GM12891 (cell line): ENCODE measurements around the gene RGS9.

Source experiments
- DNase-seq: peaks from one replicate; pipeline ENCODE4 v3.0.0; 2011; ENCODE audit warnings: low spot score; ENCODE audit not compliant: insufficient read length
- FAIRE-seq: peaks from 2 replicates; lab custom pipeline; 2011; peaks lifted over from hg19 to GRCh38; lab: Jason Lieb, UNC
- PAX5 ChIP-seq: IDR thresholded peaks from 2 replicates; pipeline ENCODE4 v1.6.1; 2011; ENCODE audit warnings: low read length, moderate library complexity, mild to moderate bottlenecking; ENCODE audit not compliant: insufficient read depth, severe bottlenecking
- POLR2A ChIP-seq: IDR thresholded peaks from 2 replicates; pipeline ENCODE4 v1.6.1; 2011; ENCODE audit warnings: low read depth, low read length, control low read depth
- POLR2AphosphoS5 ChIP-seq: IDR thresholded peaks from 2 replicates; pipeline ENCODE4 v1.6.1; 2011; ENCODE audit warnings: low read depth, low read length, control low read depth
- POU2F2 ChIP-seq: IDR thresholded peaks from 2 replicates; pipeline ENCODE4 v1.6.1; 2011; ENCODE audit warnings: low read depth, mild to moderate bottlenecking, control low read depth, low read length, moderate library complexity
- SPI1 ChIP-seq: IDR thresholded peaks from 2 replicates; pipeline ENCODE4 v1.6.1; 2011; ENCODE audit warnings: low read depth, low read length, control low read depth
- TAF1 ChIP-seq: IDR thresholded peaks from 2 replicates; pipeline ENCODE4 v1.6.1; 2011; ENCODE audit warnings: low read depth, low read length, control low read depth

Gene RGS9

GRCh38 chr17:65147955-65148354 lies 10.8 kb downstream of the RGS9 start:
- no peak for FAIRE-seq
- no peak for DNase-seq
- no peak for TF ChIP-seq POU2F2
- no peak for TF ChIP-seq POLR2A
- TF ChIP-seq POLR2AphosphoS5, result no peak
- no peak for TF ChIP-seq SPI1
- TF ChIP-seq TAF1, result no peak
- no peak for TF ChIP-seq PAX5

GRCh38 chr17:65154770-65155589 lies 17.8 kb downstream of the RGS9 start:
- no peak for DNase-seq
- no peak for TF ChIP-seq SPI1
- FAIRE-seq, result no peak

- TF ChIP-seq SPI1 (peak; percentile 75), POLR2AphosphoS5 (no peak)
Observed at GRCh38 chr17:65155622-65156021, 18.5 kb downstream of the RGS9 start.

GRCh38 chr17:65156185-65156834 lies 19.1 kb downstream of the RGS9 start:
- FAIRE-seq, result no peak
- TF ChIP-seq SPI1, result no peak
- TF ChIP-seq PAX5, result no peak
- no peak for TF ChIP-seq POU2F2
- TF ChIP-seq POLR2AphosphoS5, result no peak
- TF ChIP-seq POLR2A, result no peak
- no peak for TF ChIP-seq TAF1
- DNase-seq, result no peak

More at GRCh38 chr17:65155622-65156021, 18.5 kb downstream of the RGS9 start:
- FAIRE-seq (peak; percentile 91), DNase-seq (no peak)

- DNase-seq, result no peak
- TF ChIP-seq SPI1 (no peak), POLR2A (no peak), POU2F2 (no peak), TAF1 (no peak), PAX5 (no peak), POLR2AphosphoS5 (no peak)
- no peak for FAIRE-seq
Observed at GRCh38 chr17:65156835-65157565, 19.8 kb downstream of the RGS9 start.

GRCh38 chr17:65158041-65158440 lies 20.9 kb downstream of the RGS9 start:
- no peak for FAIRE-seq
- no peak for DNase-seq
- TF ChIP-seq POU2F2 (no peak), POLR2A (no peak), POLR2AphosphoS5 (no peak), SPI1 (no peak), TAF1 (no peak), PAX5 (no peak)

GRCh38 chr17:65158622-65159021 lies 21.5 kb downstream of the RGS9 start:
- FAIRE-seq (no peak), DNase-seq (no peak)
- TF ChIP-seq SPI1 (no peak), POLR2AphosphoS5 (no peak)

GRCh38 chr17:65160516-65160915 lies 23.3 kb downstream of the RGS9 start:
- DNase-seq (no peak), FAIRE-seq (no peak)
- no peak for TF ChIP-seq POLR2A
- TF ChIP-seq POU2F2, result no peak
- TF ChIP-seq SPI1, result no peak
- TF ChIP-seq POLR2AphosphoS5, result no peak
- TF ChIP-seq PAX5, result no peak
- TF ChIP-seq TAF1, result no peak

- peak; percentile 27 for DNase-seq
- FAIRE-seq, result peak; percentile 90
- no peak for TF ChIP-seq POLR2AphosphoS5
- TF ChIP-seq POLR2A, result no peak
- TF ChIP-seq TAF1, result no peak
- TF ChIP-seq POU2F2, result no peak
- no peak for TF ChIP-seq PAX5
- TF ChIP-seq SPI1, result no peak
Observed at GRCh38 chr17:65163990-65164495, 26.9 kb downstream of the RGS9 start.

GRCh38 chr17:65166787-65167186 lies 29.6 kb downstream of the RGS9 start:
- TF ChIP-seq POU2F2 (no peak), POLR2A (no peak)
- DNase-seq (no peak), FAIRE-seq (no peak)
